K562 (cell line): ENCODE results near the gene SRL. TPM values are rescaled to one million over a fixed set of nuclear protein-coding genes. Genes with fewer than 3 reads are reported as not detected.

ENCODE experiments used
- ATAC-seq: fragments of 200-7000 bp; cut with Tn5 transposase; 3 replicates; pipeline ENCODE4 v1.9.1; 2020; ENCODE audit warnings: moderate library complexity
- BruUV-seq: library from RNA; stranded (reverse); fragments of 400-500 nt; replicated peaks from 2 replicates; lab custom pipeline; 2021; lab: Mats Ljungman, UMichigan
- CTCF ChIA-PET: fragments of 300-600 bp; formaldehyde crosslinking; extraction: SDS; loops from one replicate; lab custom pipeline; 2021; ENCODE audit warnings: low intra/inter-chr PET ratio; lab: Yijun Ruan, JAX
- POLR2A ChIA-PET: fragments of 300-600, 350-650 bp; sonication (Branson Sonifier 250); formaldehyde crosslinking; extraction: SDS; loops from one replicate; lab custom pipeline; 2021; ENCODE audit warnings: antibody characterized with exemption, inconsistent platforms; lab: Yijun Ruan, JAX
- DNase-seq, 4 experiments: peaks; one replicate each; pipeline versions ENCODE4 v3.0.0 to v3.0.0-alpha.2; 2011 to 2018; ENCODE audit warnings: low spot score in 3 of 4, mixed read lengths in 3 of 4; ENCODE audit errors: extremely low read depth in 1 of 4
- FAIRE-seq: peaks from 2 replicates; lab custom pipeline; 2011; peaks lifted over from hg19 to GRCh38; lab: Jason Lieb, UNC
- H2AFZ ChIP-seq: 2 replicates; pipeline ENCODE4 v1.6.0; 2011; ENCODE audit warnings: low read depth, low read length, control low read depth, inconsistent platforms
- H3K27ac ChIP-seq: fragments of 200-600 bp; 3 replicates; pipeline ENCODE4 v1.8.0; 2011; ENCODE audit warnings: low read depth, mild to moderate bottlenecking, control low read depth, inconsistent platforms, low read length, moderate library complexity, mixed read lengths; ENCODE audit errors: extremely low read depth
- H3K27me3 ChIP-seq, 2 experiments: fragments of 300-600 bp in 1 of 2; 2 replicates in 1 of 2; 3 replicates in 1 of 2; pipeline versions ENCODE4 v1.6.0 to v1.8.0; 2011; ENCODE audit warnings: inconsistent platforms in 2 of 2, low read length in 2 of 2, mild to moderate bottlenecking in 1 of 2, mixed read lengths in 1 of 2, moderate library complexity in 1 of 2; ENCODE audit not compliant: control insufficient read depth in 2 of 2, insufficient read depth in 2 of 2
- H3K36me3 ChIP-seq: fragments of 300-600 bp; 3 replicates; pipeline ENCODE4 v1.8.0; 2011; ENCODE audit warnings: mild to moderate bottlenecking, low read length, inconsistent platforms; ENCODE audit not compliant: control insufficient read depth, insufficient read depth
- H3K4me1 ChIP-seq, 2 experiments: fragments of 200-600 bp in 1 of 2; replicated peaks in 1 of 2; 2 replicates in 1 of 2; 3 replicates in 1 of 2; pipeline versions ENCODE4 v1.5.1 to v1.8.0; 2011; ENCODE audit warnings: inconsistent platforms in 2 of 2, low read length in 2 of 2, mild to moderate bottlenecking in 1 of 2, mixed read lengths in 1 of 2, moderate library complexity in 1 of 2; ENCODE audit not compliant: control insufficient read depth in 2 of 2, insufficient read depth in 2 of 2
- H3K4me2 ChIP-seq: 2 replicates; pipeline ENCODE4 v1.6.1; 2011; ENCODE audit warnings: low read length, control low read depth, inconsistent platforms, mixed read lengths; ENCODE audit not compliant: insufficient read depth
- H3K4me3 ChIP-seq: fragments of 200-600 bp; sonication (generic), shearing (Covaris generic); 2 replicates; pipeline ENCODE4 v1.5.1; 2016; ENCODE audit warnings: control low read depth, inconsistent platforms
- H3K79me2 ChIP-seq: fragments of 200-600 bp; 3 replicates; pipeline ENCODE4 v1.8.0; 2011; ENCODE audit warnings: low read length, inconsistent platforms; ENCODE audit not compliant: control insufficient read depth, insufficient read depth
- H3K9ac ChIP-seq, 2 experiments: 2 replicates each; pipeline versions ENCODE4 v1.6.0 to v1.6.1; 2011; ENCODE audit warnings: low read depth in 2 of 2, low read length in 2 of 2, control low read depth in 1 of 2, inconsistent platforms in 1 of 2, mild to moderate bottlenecking in 1 of 2, mixed read lengths in 1 of 2; ENCODE audit not compliant: insufficient read depth in 1 of 2
- H3K9me1 ChIP-seq: one replicate; pipeline ENCODE4 v1.6.0; 2011; ENCODE audit warnings: inconsistent platforms, mild to moderate bottlenecking, low read length, moderate library complexity; ENCODE audit not compliant: control insufficient read depth, insufficient read depth
- H3K9me3 ChIP-seq: replicated peaks from 2 replicates; pipeline ENCODE4 v1.5.1; 2011; ENCODE audit warnings: low read depth, low read length, inconsistent platforms; ENCODE audit not compliant: control insufficient read depth, insufficient read depth
- H4K20me1 ChIP-seq: replicated peaks from 2 replicates; pipeline ENCODE4 v1.6.1; 2011; ENCODE audit warnings: low read length, inconsistent platforms, mixed read lengths; ENCODE audit not compliant: control insufficient read depth, insufficient read depth
- GTF2F1 ChIP-seq: IDR thresholded peaks from 2 replicates; pipeline ENCODE4 v1.6.1; 2011; ENCODE audit warnings: low read depth, low read length, improper control_type of control experiment
- NONO ChIP-seq, 2 experiments: fragments of 200-400 bp in 1 of 2; fragments of 450-650 bp in 1 of 2; formaldehyde crosslinking in 1 of 2; IDR thresholded peaks; 2 replicates each; pipeline ENCODE4 v1.6.1; 2017; ENCODE audit warnings: low read depth in 2 of 2, mild to moderate bottlenecking in 2 of 2, moderate library complexity in 2 of 2, low read length in 1 of 2
- SNRNP70 ChIP-seq: fragments of 200-400 bp; formaldehyde crosslinking; optimal IDR thresholded peaks from 2 replicates; pipeline ENCODE3; 2017; ENCODE audit warnings: low read depth, low read length
- SRSF7 ChIP-seq: fragments of 200-400 bp; formaldehyde crosslinking; optimal IDR thresholded peaks from 2 replicates; pipeline ENCODE3; 2017; ENCODE audit warnings: mild to moderate bottlenecking, low read depth, low read length
- ZFPM2 ChIP-seq: fragments of 250-450 bp; sonication (Bioruptor Pico); IDR thresholded peaks from 2 replicates; pipeline ENCODE4 v1.5.1; 2022; ENCODE audit warnings: mild to moderate bottlenecking
- ZNF316 ChIP-seq: fragments of 450-650 bp; IDR thresholded peaks from 2 replicates; pipeline ENCODE4 v1.6.1; 2016
- WGBS: fragments of 100-300 bp; shearing (Covaris generic); methylation state at CpG from one replicate; pipeline ENCODE4 v1.1.6; 2016; ENCODE audit warnings: low coverage, mixed read lengths; ENCODE audit not compliant: insufficient coverage; ENCODE audit errors: missing lambda C conversion rate; 5-methylcytosine and 5-hydroxymethylcytosine counted together
- in situ Hi-C: fragments of 300-500 bp; cut with MboI; formaldehyde crosslinking; loops from 4 replicates; pipeline ENCODE4 v1.15.0; 2018; ENCODE audit warnings: inconsistent platforms, mixed read lengths
- intact Hi-C: fragments of 100-400 bp; cut with micrococcal nuclease; formaldehyde crosslinking; loops from 2 replicates; pipeline ENCODE4 v1.14.2; 2022
- polyA plus RNA-seq, 8 experiments: library from polyadenylated mRNA; depleted of rRNA in 4 of 8; stranded (reverse) in 5 of 8; unstranded in 3 of 8; fragments of >200 nt; fragmentation: Nextera tagmentation in 2 of 8; fragmentation: Illumina TruSeq in 1 of 8; extraction: Ambion mirVana in 2 of 8; extraction: Trizol in 1 of 8; gene quantifications; 2 replicates each; pipeline versions ENCODE4 v1.2.1 to v1.2.3, GENCODE V29; 2011 to 2014; ENCODE audit warnings: inconsistent platforms in 1 of 8, missing spikeins in 1 of 8
- total RNA-seq, 7 experiments: library from RNA; depleted of rRNA in 6 of 7; stranded (reverse); fragments of >200 nt in 6 of 7; fragmentation: Illumina TruSeq in 2 of 7; extraction: Trizol in 2 of 7; gene quantifications; 2 replicates each; pipeline versions ENCODE4 v1.2.1 to v1.2.3, GENCODE V29; 2011 to 2021; ENCODE audit warnings: low replicate concordance in 1 of 7
- TF ChIP-seq, protein P1 (sequence below): fragments of 250-450 bp; sonication (Bioruptor Pico); IDR thresholded peaks from 2 replicates; pipeline ENCODE4 v1.5.1; 2021; ENCODE audit warnings: mild to moderate bottlenecking
- TF ChIP-seq, protein P2 (sequence below): fragments of 250-450 bp; sonication (Bioruptor Pico); IDR thresholded peaks from 2 replicates; pipeline ENCODE4 v1.8.0; 2022; ENCODE audit warnings: moderate library complexity, mild to moderate bottlenecking, inconsistent platforms
- TF ChIP-seq, protein P3 (sequence below): IDR thresholded peaks from 3 replicates; pipeline ENCODE4 v1.6.1; 2011; ENCODE audit warnings: borderline replicate concordance, mild to moderate bottlenecking, moderate library complexity; ENCODE audit not compliant: insufficient read length; ENCODE audit errors: extremely low read depth
- TF ChIP-seq, protein P4 (sequence below): fragments of 450-650 bp; formaldehyde crosslinking; IDR thresholded peaks from 2 replicates; pipeline ENCODE4 v1.4.0; 2022; ENCODE audit warnings: missing genetic modification characterization

SRL gene
- total and polyA plus RNA-seq, 9 of the 15 experiments (the other 6 are each of a cell fraction or from before 2014, with no cell fraction given) = 0.01 TPM; not detected in 8

DNA sequence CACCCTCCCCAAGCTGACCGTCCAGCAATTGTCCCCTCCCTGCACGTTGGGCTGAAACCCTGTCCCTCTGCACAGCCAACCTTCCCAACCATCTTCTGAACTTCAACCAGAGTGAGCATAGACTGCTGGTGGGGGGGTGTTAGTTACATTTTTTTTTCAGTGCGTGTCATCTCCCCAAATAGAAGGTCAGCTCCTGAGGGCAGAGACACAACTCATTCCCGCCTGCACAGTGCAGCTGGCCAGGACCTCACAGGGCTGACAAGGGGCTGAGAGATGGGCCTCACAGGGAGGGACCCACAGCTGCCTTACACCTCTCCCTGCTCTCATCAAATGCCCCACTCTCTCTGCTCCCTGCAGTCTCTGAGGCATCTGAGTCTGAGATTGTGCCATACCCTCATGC, 8.4 kb downstream of the SRL start:
- DNase-seq (no peak), ATAC-seq (no peak; the same call in 1 of the 3 replicates), FAIRE-seq (no peak)
- Histone ChIP-seq H3K9ac (no peak overlapping the region), H3K9me3 (no peaks in the 10 kb centered on the region), H3K9me1 (no peaks in the 10 kb centered on the region), H4K20me1 (no peaks in the 10 kb centered on the region), H2AFZ (no peak overlapping the region), H3K4me3 (no peak overlapping the region), H3K27me3 (peaks cover 39 to 80% of the 10 kb centered on the region in 2 experiments), H3K27ac (no peak overlapping the region), H3K4me1 (peaks cover 0 to 3% of the 10 kb centered on the region in 2 experiments; a peak in 2 of 5 replicates), H3K36me3 (no peaks in the 10 kb centered on the region), H3K79me2 (no peaks in the 10 kb centered on the region), H3K4me2 (no peak overlapping the region)
- in situ Hi-C loops (no loop called here), intact Hi-C loops (no loop called here)
- TF ChIP-seq, protein P1, sequence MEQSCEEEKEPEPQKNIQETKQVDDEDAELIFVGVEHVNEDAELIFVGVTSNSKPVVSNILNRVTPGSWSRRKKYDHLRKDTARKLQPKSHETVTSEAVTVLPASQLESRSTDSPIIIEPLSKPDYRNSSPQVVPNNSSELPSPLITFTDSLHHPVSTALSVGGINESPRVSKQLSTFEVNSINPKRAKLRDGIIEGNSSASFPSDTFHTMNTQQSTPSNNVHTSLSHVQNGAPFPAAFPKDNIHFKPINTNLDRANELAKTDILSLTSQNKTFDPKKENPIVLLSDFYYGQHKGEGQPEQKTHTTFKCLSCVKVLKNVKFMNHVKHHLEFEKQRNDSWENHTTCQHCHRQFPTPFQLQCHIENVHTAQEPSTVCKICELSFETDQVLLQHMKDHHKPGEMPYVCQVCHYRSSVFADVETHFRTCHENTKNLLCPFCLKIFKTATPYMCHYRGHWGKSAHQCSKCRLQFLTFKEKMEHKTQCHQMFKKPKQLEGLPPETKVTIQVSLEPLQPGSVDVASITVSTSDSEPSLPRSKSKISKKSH (CRISPR knock-in tag) = no peak
- TF ChIP-seq, protein P2, sequence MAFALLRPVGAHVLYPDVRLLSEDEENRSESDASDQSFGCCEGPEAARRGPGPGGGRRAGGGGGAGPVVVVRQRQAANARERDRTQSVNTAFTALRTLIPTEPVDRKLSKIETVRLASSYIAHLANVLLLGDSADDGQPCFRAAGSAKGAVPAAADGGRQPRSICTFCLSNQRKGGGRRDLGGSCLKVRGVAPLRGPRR (CRISPR knock-in tag) = no peak
- TF ChIP-seq, protein P3, sequence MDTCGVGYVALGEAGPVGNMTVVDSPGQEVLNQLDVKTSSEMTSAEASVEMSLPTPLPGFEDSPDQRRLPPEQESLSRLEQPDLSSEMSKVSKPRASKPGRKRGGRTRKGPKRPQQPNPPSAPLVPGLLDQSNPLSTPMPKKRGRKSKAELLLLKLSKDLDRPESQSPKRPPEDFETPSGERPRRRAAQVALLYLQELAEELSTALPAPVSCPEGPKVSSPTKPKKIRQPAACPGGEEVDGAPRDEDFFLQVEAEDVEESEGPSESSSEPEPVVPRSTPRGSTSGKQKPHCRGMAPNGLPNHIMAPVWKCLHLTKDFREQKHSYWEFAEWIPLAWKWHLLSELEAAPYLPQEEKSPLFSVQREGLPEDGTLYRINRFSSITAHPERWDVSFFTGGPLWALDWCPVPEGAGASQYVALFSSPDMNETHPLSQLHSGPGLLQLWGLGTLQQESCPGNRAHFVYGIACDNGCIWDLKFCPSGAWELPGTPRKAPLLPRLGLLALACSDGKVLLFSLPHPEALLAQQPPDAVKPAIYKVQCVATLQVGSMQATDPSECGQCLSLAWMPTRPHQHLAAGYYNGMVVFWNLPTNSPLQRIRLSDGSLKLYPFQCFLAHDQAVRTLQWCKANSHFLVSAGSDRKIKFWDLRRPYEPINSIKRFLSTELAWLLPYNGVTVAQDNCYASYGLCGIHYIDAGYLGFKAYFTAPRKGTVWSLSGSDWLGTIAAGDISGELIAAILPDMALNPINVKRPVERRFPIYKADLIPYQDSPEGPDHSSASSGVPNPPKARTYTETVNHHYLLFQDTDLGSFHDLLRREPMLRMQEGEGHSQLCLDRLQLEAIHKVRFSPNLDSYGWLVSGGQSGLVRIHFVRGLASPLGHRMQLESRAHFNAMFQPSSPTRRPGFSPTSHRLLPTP = no peak
- TF ChIP-seq SRSF7 (no peak), ZFPM2 (CRISPR knock-in tag) (no peak), NONO (IDR thresholded peaks at IDR 0.05; ENCODE audit: low read depth in 2 of 2, low read length in 1 of 2) (no peak), GTF2F1 (no peak), SNRNP70 (no peak), ZNF316 (no peak)
- TF ChIP-seq, protein P4, sequence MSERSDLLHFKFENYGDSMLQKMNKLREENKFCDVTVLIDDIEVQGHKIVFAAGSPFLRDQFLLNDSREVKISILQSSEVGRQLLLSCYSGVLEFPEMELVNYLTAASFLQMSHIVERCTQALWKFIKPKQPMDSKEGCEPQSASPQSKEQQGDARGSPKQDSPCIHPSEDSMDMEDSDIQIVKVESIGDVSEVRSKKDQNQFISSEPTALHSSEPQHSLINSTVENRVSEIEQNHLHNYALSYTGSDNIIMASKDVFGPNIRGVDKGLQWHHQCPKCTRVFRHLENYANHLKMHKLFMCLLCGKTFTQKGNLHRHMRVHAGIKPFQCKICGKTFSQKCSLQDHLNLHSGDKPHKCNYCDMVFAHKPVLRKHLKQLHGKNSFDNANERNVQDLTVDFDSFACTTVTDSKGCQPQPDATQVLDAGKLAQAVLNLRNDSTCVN (CRISPR knock-in tag) = no peak
- POLR2A ChIA-PET = interaction anchor here (0.6 kb wide), 1 partner anchor 791 kb away, joined by 3 read pairs; no protein-coding TSS in a partner anchor
- no TSS peak for BruUV-seq
- WGBS = 10% methylated on average over 4 of the region's 4 CpGs
- CTCF ChIA-PET = no interaction called here
